Measurements from ENCODE around the gene GJC3. TPM values are rescaled to one million over a fixed set of nuclear protein-coding genes. Genes with fewer than 3 reads are reported as not detected.

GJC3 gene, protein sequence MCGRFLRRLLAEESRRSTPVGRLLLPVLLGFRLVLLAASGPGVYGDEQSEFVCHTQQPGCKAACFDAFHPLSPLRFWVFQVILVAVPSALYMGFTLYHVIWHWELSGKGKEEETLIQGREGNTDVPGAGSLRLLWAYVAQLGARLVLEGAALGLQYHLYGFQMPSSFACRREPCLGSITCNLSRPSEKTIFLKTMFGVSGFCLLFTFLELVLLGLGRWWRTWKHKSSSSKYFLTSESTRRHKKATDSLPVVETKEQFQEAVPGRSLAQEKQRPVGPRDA
- not detected for total RNA-seq

GRCh38 chr7:99928994-99929729 lies at the start of gene GJC3:
Gene GJC3, minus strand, starts transcription at chr7:99929620. Its CDS starts 0 bp downstream, at chr7:99929620.

DNA sequence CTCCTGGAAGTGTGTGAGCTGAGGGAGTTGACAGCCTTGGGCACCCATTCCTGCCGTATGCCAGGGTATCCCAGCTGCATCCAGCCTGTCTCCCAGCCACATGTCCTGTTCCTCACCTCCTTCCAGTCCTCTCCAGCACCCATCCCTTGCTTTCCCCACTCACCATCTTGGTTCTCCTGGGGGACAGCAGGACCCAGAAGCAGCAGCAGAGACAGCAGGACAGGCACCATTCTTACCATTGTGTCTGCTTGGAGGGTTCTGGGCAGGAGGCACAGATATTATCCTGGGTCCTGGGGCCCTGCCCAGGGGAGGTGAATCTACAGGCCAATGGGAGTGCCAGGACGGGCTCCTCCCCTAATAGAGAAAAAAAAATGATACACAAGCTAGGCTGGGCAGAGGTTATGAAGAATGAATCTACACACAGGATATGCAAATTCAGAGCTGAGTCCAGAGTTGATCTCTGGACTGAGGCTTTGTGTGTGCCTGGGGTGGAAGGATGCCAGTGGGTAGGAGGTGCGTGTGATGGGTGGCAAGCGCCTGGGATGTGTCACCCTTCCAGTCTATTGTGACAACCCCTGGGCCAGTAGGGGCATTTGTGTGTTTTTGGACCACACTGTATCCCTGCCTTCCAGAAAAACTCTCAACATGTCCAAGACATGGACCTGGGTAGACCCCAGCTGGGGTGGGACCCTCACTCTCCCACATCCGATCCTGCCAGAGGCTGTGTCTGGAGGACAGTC lies 46.5 kb upstream of the GJC3 start, which contains the start of gene AZGP1:
Gene AZGP1, minus strand, starts transcription at position 250 of the 740 bp plus-strand sequence. Its CDS starts 11 bp downstream, at position 239.

DNA sequence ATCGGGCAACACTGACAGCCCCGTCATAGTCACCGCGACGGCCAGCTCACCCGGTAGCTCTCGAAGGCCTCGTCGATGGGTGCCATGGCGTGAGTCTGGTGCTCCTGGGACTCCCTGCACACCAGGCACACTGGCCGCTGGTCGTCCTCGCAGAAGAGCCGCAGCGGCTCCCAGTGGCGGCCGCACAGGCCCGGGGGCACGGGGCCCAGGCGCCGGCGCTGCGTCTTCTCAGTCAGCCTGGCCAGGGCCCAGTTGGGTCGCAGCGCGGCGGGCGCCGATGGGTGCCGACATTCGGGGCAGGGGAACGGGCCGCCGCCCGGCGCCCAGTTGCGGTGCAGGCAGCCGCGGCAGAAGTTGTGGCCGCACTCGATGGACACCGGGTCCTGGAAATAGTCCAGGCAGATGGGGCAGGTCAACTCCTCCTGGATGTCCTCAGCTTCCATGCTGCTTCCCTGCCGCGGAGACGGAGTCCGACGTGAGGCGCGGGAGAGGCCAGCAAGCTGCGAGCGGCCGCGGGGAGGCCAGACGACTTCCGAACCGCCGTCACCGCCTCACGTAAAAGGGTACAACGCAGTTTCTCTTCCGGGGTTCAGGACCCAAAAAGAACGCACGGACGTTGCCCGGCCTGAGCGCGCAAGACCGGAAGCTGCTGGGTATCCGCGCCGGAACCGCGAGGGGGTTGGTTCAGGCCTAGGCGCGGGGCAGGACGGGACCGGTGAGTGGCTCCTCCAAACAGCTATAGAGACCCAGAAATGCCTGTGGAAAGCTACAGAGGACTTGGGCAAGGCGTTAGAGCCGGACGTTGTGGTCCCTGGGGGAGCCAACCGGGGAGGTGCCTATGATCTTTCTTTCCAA lies 10.2 kb downstream of the GJC3 start, which contains the start of gene TRIM4:
Gene TRIM4, minus strand, starts transcription at position 572 of the 855 bp plus-strand sequence. Its CDS starts 129 bp downstream, at position 443.

DNA sequence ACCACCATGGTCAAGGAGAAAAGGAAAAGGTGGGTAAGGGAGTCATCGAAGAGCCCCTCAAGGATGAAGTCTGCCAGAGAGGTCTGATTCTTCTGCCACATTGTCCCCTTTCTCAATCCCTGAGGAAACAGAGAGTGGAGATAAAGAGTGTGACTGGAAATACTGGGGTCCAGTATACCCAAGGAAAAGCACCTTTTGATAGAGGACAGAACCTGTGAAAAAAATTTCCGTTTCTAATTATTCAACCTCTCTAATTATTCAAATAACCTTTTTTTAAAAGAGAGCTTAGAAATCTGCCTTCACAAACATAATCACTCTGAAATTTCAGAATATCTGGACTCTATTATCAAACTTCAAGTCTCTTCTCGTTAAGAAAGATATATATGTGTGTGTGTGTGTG lies 52.5 kb downstream of the GJC3 start, which contains the start of gene OR2AE1:
Gene OR2AE1, minus strand, starts transcription at position 101 of the 400 bp plus-strand sequence. Its CDS starts 0 bp downstream, at position 101.

Small RNA genes lying within 50 kb of the gene (small RNA-seq; reads per million reads assigned to genes)
- gene RF00019 (ENCODE audit: low replicate concordance): not detected
- not detected for gene RF00561 (ENCODE audit: low replicate concordance)

Other genes with a start within 250 kb of the GJC3 start
- gene CYP3A5, start 249.6 kb downstream of the GJC3 start, total RNA-seq: 0.63 TPM
- 0.31 TPM for gene CYP3A7, start 194.4 kb downstream of the GJC3 start, total RNA-seq
- gene CYP3A4, start 145.4 kb downstream of the GJC3 start, total RNA-seq: not detected
- 0.31 TPM for gene CYP3A43, start 101.6 kb downstream of the GJC3 start, total RNA-seq
- not detected for gene OR2AE1, start 52.6 kb downstream of the GJC3 start, total RNA-seq
- gene TRIM4, start 10.1 kb downstream of the GJC3 start, total RNA-seq: 20.7 TPM
- not detected for gene AZGP1, start 46.4 kb upstream of the GJC3 start, total RNA-seq
- 87.0 TPM for gene ZKSCAN1, start 86.0 kb upstream of the GJC3 start, total RNA-seq
- gene ZSCAN21, start 120.2 kb upstream of the GJC3 start, total RNA-seq: 21.3 TPM
- gene ZNF3, start 152.1 kb upstream of the GJC3 start, total RNA-seq: 72.9 TPM
- gene COPS6, start 159.3 kb upstream of the GJC3 start, total RNA-seq: 35.7 TPM
- 76.1 TPM for gene MCM7, start 171.8 kb upstream of the GJC3 start, total RNA-seq
- 29.7 TPM for gene AP4M1, start 172.0 kb upstream of the GJC3 start, total RNA-seq
- gene TAF6, start 189.7 kb upstream of the GJC3 start, total RNA-seq: 27.9 TPM
- 22.5 TPM for gene CNPY4, start 190.0 kb upstream of the GJC3 start, total RNA-seq
- gene MBLAC1, start 197.3 kb upstream of the GJC3 start, total RNA-seq: 8.1 TPM
- 31.0 TPM for gene LAMTOR4, start 219.3 kb upstream of the GJC3 start, total RNA-seq
- gene TRAPPC14, start 229.1 kb upstream of the GJC3 start, total RNA-seq: 19.7 TPM
- gene GAL3ST4, start 239.0 kb upstream of the GJC3 start, total RNA-seq: 7.2 TPM
- 67.3 TPM for gene GPC2, start 247.8 kb upstream of the GJC3 start, total RNA-seq
- gene STAG3, start 248.3 kb upstream of the GJC3 start, total RNA-seq: 1.3 TPM